Daoy (cell line): ENCODE data around the gene SLC2A11. TPM values are rescaled to one million over a fixed set of nuclear protein-coding genes. Genes with fewer than 3 reads are reported as not detected.
"Not testable (repeated sequence)": the region's sequence is repeated elsewhere in the genome, so short reads cannot be mapped to it uniquely, and the experiment has no call there.

Experiments used
- DNase-seq: peaks from one replicate; pipeline ENCODE4 v3.0.0-alpha.2; 2015; ENCODE audit warnings: low read depth
- total RNA-seq: library from RNA; depleted of rRNA; stranded (reverse); fragments of >200 nt; shearing (Covaris generic); gene quantifications from 2 replicates; pipeline ENCODE4 v1.2.3, GENCODE V29; 2014

SLC2A11 gene
- total RNA-seq, 1 experiment from 2014 or later, result 6.0 TPM

DNA sequence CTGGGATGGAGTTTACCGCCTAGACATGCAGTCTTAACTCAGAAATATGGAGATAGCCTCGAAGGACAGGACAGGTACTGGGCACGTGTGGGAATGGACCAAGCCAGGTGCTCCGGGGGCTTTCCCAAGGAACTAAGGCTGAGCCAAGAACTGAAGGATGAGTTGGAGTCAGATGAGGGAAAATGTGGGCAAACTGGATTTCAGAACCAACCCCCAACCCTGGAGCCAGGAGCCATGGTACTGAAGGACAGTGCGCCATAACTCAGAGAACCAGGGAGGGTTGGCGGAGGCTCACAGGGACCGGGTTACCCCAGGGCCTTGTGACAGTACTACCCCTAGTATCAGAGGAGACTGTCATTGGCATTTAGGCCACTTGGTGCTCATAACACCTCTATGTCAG is 34.1 kb downstream of the SLC2A11 start:
- DNase-seq, result no peak

DNA sequence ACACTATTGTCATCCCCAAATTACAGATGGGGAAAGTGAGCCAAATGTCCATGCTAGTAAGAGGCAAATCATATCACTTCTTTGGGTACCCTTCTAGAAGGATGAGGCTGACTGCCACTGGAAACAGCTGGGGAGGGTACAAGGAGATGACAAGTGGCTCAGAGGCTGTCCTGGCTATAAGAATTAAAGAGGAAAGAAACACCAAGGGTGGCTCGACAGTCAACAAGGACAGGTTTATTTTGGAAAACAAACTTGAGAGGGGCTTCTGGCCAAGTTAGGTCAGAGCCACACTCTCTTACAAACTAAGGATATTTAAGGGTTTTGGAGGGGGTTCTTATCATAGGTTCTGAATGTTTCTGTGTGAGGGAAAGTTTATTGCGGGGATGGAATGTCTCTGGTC is 34.5 kb downstream of the SLC2A11 start:
- DNase-seq, result no peak

DNA sequence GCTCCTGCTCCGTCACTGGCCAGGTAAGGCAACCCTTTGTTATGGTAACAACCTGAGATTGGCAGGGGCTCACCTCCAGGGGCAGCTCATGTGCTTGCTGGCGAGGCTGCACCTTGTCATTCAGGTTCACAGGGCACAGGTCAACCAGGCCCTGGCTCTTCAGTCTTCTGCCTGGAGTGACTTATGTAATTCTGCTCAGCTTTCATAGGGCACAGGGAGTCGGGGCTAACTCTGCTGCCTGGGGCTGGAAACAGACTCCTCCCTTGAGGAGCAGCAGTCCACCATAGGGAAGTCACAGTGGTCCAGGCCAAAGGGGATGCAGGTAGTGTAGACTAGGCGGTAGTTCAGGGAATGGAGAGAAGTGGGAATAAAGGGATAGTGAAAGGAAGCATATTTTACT is 35.0 kb downstream of the SLC2A11 start:
- no peak for DNase-seq

DNA sequence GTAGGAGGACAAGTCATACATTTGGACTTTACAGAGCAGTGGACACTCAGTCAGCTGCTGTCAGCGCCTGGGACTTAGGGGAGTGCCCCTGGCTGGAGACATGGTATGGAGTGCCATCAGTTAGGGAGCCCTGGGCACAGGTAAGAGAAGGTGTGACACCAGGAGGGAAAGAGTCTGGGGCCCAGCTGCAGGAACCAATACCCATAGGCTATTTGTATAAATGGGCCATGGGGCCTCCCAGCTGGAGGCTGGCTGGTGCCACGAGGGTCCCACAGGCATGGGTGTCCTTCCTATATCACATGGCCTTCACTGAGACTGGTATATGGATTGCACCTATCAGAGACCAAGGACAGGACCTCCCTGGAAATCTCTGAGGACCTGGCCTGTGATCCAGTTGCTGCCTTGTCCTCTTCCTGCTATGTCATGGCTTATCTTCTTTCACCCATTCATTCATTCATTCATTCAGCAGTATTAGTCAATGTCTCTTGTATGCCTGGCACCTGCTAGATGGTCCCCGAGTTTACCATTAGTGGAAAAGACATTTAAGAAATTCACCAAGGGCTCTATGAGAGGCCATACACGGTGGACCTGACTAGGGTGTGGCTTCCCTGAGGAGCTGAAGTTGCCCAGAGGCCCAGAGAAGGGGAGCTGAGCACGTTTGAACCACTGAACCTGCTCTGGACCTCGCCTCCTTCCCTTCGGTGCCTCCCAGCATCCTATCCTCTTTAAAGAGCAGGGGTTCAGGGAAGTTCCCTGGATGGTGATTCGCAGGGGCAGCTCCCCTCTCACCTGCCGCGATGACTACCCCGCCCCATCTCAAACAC is 35.7 kb downstream of the SLC2A11 start:
- DNase-seq, result no peak

DNA sequence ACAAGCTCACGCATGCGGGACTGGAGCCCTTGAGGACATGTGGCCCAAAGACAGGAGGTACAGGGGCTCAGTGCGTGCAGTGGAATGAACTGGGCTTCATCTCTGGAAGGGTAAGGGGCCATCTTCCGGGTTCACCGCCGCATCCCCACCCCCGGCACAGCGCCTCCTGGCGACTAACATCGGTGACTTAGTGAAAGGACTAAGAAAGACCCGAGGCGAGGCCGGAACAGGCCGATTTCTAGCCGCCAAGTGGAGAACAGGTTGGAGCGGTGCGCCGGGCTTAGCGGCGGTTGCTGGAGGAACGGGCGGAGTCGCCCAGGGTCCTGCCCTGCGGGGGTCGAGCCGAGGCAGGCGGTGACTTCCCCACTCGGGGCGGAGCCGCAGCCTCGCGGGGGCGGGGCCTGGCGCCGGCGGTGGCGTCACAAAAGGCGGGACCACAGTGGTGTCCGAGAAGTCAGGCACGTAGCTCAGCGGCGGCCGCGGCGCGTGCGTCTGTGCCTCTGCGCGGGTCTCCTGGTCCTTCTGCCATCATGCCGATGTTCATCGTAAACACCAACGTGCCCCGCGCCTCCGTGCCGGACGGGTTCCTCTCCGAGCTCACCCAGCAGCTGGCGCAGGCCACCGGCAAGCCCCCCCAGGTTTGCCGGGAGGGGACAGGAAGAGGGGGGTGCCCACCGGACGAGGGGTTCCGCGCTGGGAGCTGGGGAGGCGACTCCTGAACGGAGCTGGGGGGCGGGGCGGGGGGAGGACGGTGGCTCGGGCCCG is 36.5 kb downstream of the SLC2A11 start, which contains the start of gene MIF:
Gene MIF (plus strand): TSS at position 439 of the 765 bp plus-strand sequence. CDS start 92 bp downstream, at position 531.
- DNase-seq, result peak; percentile 96

DNA sequence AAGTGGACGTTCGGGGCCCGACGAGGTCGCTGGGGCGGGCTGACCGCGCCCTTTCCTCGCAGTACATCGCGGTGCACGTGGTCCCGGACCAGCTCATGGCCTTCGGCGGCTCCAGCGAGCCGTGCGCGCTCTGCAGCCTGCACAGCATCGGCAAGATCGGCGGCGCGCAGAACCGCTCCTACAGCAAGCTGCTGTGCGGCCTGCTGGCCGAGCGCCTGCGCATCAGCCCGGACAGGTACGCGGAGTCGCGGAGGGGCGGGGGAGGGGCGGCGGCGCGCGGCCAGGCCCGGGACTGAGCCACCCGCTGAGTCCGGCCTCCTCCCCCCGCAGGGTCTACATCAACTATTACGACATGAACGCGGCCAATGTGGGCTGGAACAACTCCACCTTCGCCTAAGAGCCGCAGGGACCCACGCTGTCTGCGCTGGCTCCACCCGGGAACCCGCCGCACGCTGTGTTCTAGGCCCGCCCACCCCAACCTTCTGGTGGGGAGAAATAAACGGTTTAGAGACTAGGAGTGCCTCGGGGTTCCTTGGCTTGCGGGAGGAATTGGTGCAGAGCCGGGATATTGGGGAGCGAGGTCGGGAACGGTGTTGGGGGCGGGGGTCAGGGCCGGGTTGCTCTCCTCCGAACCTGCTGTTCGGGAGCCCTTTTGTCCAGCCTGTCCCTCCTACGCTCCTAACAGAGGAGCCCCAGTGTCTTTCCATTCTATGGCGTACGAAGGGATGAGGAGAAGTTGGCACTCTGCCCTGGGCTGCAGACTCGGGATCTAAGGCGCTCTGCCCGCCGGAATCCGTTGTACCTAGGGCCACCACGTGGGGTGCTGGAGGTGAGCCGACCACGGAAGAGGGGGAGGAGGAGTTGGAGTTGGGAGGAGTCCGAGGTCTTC is 37.3 kb downstream of the SLC2A11 start:
- DNase-seq, result peak; percentile 86

DNA sequence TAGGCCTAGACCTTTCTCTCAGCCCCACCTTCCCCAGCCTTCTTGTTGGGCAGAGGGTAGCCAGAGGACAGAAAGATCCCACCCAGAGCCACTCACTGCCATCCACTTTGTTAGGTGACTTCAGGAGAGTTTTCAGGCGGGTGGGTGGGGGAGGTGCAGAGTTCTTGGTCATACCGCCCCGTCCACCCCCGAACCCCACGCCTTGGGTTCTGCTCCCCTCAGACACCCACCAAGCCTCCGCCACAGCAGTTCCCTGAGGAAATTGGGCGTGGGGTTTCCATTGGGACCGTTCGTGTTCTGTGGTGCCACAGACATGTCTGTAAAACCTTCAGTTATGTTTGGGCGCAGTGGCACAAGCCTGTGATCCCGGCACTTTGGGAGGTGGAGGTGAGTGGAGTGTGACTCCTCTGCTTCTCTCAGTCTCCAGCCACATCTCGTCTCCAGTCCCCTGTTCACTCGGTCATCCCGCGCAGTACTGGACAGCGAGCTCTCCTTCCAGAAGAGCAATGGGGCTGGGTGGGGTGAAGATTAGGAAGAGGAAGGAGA is 38.0 kb downstream of the SLC2A11 start:
- no peak for DNase-seq

DNA sequence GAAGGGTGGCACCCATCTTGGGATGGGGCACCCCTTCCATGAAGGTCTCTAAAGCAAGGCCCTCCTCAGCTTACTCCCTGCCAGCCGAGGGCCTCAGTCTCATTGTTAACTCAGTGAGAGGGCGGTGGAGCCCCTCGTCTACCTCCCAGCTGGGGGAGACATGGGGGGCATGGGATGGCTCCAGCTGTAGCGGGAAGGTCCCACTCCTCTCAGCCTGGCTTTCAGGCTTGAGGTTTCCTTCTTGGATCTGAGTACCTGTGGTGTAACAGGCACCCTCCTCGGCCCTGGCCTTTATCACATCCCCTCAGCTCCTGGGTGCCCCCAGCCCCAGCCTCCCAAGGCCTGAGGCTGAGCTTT is 38.5 kb downstream of the SLC2A11 start:
- no peak for DNase-seq

DNA sequence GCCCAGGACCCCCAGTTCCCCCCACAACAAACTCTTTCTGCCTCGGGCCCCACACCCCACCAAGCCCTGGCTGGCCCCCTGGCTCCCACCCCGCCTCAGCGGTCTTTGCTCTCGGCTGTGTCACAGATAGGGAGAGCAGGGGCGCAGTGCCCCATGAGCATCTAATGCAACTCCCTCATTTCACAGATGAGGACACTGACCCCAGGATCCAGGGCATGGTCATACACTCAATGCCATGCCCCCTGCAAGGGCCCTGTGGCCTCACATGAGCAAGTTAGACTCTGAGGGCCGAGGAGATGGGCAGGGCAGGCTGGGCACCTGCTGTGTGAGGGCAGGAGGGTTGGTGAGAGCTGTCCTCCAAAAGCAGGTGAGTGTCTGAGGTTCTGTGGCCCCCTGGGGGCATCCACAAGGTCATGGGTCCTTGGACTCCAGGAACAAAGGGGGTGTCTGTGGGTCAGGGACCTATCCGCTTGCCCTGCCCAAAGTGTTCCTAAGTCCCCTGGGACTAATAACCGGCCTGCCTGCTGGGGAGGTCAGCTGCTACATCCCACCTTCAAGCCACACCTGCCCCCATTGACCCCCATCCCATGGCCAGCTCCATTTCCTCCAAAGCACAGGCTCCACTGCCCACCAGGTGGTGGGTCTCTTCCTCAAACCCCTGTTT is 39.0 kb downstream of the SLC2A11 start:
- DNase-seq, result no peak

DNA sequence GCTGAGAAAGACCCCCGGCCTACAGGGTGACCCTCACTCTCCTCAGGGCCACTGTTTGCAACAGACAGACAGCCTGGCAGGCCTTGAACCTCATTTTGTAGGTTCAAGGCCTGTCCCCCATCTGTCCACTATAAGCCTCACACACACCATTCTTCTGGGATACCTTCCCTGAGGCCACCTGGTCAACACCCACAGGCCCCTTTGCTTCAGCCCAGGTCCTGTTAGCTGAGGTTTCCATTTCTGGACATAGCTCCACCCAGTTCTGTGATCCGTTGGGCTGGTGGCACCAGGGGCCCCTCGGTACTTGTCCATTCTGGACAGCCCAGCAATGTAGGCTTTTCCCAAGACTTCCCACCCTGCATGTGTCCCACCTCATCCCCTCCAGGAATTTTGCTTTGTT is 39.6 kb downstream of the SLC2A11 start:
- DNase-seq, result no peak

DNA sequence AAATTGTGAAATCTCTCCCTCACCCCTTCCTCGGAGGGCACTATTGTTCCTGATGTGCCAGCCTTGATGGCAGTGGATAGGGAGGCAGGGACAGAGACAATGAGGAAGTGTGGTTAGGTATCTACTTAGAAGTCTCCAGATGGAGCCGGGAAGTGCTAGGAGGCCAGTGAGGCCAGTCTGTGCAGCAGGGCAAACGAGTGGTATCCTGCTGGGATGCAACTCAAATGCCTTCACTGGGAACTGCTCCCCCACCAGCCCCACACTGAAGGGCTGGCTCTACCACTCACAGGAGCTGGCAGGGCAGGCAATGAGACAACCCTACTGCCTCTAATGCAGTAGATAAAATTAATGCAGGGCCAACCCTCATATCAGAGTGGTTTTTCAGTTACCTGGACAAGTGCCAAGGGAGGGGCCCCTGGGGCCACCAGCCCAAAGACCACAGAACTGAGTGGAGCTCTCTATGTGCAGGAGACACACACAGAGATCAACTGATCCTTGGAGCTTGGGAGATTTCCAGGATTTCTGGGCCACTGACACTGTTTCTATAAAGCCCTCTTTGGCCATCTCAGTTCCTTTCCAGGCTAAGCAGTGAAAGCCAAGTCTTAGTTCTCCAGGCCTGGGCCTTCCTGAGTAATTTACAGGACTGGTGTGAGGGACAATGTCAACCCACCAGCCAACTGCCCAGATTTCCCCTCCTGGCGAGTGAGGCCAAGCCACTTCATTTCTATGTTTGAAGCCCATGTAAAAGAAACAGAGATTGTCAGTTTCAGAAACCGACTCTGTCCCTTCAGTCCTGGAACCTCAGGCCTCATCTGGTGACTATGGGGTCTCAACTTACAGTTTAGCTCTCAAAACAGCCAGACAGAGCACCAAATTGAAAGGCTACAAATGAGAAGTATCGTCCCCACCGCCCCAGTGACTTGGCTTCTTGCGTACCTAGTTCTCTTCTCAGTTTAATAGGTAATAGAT is 40.6 kb downstream of the SLC2A11 start:
- no peak for DNase-seq

DNA sequence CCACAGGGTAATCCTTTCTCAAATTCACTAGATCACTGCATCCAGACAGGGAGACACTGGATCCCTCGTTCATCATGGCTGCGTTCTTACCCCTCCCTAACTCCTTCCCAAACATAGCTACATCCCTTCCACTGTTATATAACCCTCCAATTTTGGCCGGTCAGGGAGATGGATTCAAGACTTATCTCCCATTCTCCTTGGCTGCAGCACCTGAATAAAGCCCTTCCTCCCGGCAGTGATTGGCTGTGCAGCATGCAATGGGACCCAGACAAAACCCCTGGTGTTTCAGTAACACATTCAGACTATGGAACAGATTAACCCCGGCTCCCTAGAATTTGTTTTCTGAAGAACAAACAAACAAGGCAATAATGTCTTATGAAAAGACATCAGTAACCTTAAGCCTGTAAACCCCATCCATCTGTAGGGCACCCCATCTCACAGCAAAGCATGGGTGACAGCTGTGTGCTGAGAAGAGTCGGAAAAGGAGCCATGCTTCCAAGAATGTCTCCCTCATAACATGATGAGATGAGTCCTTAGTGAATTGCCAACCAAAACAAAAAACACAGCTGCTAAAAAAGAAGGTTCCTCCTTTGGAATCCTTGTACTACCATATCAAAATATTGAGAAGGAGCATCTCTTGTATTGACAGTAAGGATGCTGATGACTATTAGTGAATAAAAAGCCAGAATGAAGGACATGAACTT is 41.5 kb downstream of the SLC2A11 start:
- DNase-seq, result no peak

DNA sequence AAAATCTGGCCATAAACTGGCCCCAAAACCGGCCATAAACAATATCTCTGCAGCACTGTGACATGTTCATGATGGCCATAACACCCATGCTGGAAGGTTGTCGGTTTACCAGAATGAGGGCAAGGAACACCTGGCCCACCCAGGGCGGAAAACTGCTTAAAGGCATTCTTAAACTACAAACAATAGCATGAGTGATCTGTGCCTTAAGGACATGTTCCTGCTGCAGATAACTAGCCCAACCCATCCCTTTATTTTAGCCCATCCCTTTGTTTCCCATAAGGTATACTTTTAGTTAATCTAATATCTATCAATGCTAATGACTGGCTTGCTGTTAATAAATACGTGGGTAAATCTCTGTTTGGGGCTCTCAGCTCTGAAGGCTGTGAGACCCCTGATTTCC is 42.6 kb downstream of the SLC2A11 start:
- not testable (repeated sequence) for DNase-seq

DNA sequence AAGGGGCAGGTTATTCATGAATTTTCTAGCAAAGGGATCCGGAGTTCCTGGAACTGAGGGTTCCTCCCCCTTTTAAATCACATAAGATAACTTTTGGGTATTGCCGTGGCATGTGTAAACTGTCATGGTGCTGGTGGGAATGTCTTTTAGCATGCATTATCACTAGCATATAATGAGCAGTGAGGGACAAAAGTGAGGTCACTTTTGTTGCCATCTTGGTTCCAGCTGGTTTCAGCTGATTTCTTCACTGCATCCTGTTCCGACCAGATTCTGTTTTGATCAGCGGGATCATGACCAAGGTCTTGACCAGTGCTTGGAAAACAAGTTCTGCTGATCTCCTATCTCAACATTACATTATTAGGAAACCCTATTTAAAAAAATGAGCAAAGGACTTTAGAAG is 43.9 kb downstream of the SLC2A11 start:
- no peak for DNase-seq

DNA sequence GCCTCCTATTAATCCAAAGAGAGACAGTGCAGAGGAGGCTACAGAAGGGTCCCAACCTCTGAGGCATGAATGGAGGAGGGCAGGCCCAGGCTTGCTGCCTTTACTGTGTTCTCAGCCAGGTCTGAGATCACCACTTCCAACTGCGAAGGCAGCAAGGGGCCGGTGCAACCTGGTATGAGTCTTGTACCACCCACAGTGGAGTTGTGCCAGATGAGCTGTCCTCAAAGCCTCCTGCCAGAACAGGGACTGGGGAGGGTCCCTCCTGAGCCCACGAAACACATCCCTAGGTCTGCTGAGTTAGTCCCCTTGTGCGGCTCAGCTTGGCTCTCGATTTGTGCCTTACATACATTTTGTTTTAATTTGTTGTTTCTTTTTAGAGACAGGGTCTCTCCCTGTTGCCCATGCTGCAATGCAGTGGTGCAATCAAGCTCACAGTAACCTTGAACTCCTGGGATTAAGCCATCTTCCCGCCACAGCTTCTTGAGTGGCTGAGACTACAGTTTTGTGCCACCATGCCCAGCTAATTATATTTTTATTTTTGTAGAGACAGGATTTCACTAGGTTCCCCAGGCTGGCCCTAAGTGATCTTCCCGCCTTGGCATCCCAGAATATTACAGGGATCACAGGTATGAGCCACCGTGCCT is 45.8 kb downstream of the SLC2A11 start:
- DNase-seq, result no peak

DNA sequence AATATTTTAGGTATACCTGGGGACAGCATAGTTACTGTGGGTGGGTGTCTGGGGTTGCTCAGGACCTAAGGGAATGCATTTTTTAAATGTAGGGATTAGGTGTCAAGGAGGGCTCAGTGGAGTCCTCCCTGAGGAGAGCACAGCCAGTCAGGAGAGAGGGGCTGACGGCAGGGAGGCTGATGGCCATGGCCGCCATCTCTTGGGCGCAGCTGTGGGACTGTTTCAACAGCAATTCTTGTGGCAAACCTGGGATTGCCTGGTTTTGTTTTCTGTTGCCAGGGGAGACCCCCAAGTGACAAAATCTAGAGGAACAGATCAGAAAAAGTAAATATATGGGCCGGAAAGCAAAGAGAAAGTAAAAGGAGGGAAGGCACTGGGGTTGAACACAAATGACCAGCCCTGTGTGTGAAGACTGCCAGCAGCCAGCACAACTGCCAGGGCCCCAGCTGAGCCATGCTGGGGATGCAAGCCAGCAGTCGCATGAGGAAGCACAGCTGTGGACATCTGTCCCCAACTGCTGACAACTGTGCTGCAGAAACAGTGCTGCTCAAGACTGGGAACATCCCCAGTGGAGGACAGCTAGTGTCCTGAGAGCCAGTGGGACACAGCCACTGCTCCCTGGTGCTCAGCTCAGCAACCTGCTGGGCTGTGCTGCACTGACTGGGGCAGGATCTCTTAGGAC is 47.0 kb downstream of the SLC2A11 start:
- no peak for DNase-seq

DNA sequence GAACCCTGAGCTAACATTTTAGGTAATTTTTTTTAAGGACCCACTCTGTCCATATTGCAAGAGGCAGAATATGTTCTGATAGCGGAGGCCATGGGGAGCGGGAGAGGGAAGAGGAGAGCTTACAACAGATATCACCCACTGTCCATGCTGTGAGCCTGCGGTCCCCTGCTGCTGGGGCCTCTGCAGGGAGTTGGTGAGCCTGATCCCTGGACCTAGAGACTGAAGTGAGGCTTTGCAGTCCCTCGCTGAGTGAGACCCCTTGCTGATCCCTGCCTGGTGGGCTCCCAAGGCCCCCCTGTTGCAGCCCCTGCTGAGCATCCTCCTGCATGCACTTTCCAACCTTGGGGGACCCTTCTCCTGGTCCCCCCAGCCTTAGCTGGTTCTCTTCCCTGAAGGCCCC is 49.0 kb downstream of the SLC2A11 start:
- no peak for DNase-seq

DNA sequence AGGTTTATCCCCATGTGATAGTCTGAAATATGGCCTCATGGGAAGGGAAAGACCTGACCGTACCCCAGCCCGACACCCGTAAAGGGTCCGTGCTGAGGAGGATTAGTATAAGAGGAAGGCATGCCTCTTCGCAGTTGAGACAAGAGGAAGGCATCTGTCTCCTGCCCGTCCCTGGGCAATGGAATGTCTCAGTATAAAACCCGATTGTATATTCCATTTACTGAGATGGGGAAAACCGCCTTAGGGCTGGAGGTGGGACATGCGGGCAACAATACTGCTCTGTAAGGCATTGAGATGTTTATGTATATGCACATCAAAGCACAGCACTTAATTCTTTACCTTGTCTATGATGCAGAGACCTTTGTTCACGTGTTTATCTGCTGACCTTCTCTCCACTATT is 49.7 kb downstream of the SLC2A11 start:
- DNase-seq, result not testable (repeated sequence)
